Immature natural killer cell (primary cell): ENCODE measurements around the gene PCDHA7. TPM values are rescaled to one million over a fixed set of nuclear protein-coding genes. Genes with fewer than 3 reads are reported as not detected.
"Not testable (repeated sequence)": the region's sequence is repeated elsewhere in the genome, so short reads cannot be mapped to it uniquely, and the experiment has no call there.

Source experiments
- DNase-seq, 3 donors: peaks; one replicate each; pipeline ENCODE4 v3.0.0; 2022; ENCODE audit warnings: mixed read lengths in 1 of 3
- H3K27ac Mint-ChIP-seq, 6 donors: one replicate each; pipeline ENCODE4 v1.8.0; 2020; ENCODE audit warnings: mixed read lengths in 6 of 6, mild to moderate bottlenecking in 5 of 6, inconsistent platforms in 4 of 6, moderate library complexity in 3 of 6
- H3K27me3 Mint-ChIP-seq, 3 donors: one replicate each; pipeline ENCODE4 v1.8.0; 2020 to 2021; ENCODE audit warnings: low read depth in 3 of 3, mild to moderate bottlenecking in 3 of 3, mixed read lengths in 3 of 3, moderate library complexity in 3 of 3, inconsistent platforms in 1 of 3
- H3K36me3 Mint-ChIP-seq, 3 donors: one replicate each; pipeline ENCODE4 v1.8.0; 2020; ENCODE audit warnings: mixed read lengths in 3 of 3, inconsistent platforms in 2 of 3, mild to moderate bottlenecking in 2 of 3
- H3K4me1 Mint-ChIP-seq, 2 donors: one replicate each; pipeline ENCODE4 v1.8.0; 2020; ENCODE audit warnings: inconsistent platforms in 2 of 2, mild to moderate bottlenecking in 2 of 2, mixed read lengths in 2 of 2, moderate library complexity in 1 of 2
- H3K4me3 Mint-ChIP-seq, 5 donors: one replicate each; pipeline ENCODE4 v1.8.0; 2020; ENCODE audit warnings: mild to moderate bottlenecking in 5 of 5, mixed read lengths in 5 of 5, inconsistent platforms in 3 of 5, moderate library complexity in 3 of 5
- H3K9me3 Mint-ChIP-seq, 6 donors: one replicate each; pipeline ENCODE4 v1.8.0; 2020; ENCODE audit warnings: mild to moderate bottlenecking in 6 of 6, mixed read lengths in 6 of 6, inconsistent platforms in 4 of 6, moderate library complexity in 3 of 6
- polyA plus RNA-seq, 3 donors: library from polyadenylated mRNA; unstranded; fragments of 300-500 nt; fragmentation: Illumina TruSeq; gene quantifications; one replicate each; pipeline ENCODE4 v1.2.3, GENCODE V29; 2021

The PCDHA7 gene
- polyA plus RNA-seq, 3 donors from 2014 or later, result not detected

DNA sequence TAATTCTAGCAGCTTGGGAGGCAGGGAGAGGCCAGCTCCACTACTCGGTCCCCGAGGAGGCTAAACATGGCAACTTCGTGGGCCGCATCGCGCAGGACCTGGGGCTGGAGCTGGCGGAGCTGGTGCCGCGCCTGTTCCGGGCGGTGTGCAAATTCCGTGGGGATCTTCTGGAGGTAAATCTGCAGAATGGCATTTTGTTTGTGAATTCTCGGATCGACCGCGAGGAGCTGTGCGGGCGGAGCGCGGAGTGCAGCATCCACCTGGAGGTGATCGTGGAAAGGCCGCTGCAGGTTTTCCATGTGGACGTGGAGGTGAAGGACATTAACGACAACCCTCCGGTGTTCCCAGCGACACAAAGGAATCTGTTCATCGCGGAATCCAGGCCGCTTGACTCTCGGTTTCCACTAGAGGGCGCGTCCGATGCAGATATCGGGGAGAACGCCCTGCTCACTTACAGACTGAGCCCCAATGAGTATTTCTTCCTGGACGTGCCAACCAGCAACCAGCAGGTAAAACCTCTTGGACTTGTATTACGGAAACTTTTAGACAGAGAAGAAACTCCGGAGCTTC lies 455 bp downstream of the PCDHA7 start:
- not testable (repeated sequence) for H3K27ac Mint-ChIP-seq, H3K36me3 Mint-ChIP-seq, H3K4me1 Mint-ChIP-seq, DNase-seq
- H3K27me3 Mint-ChIP-seq, result peaks cover 2 to 20% (median 14%) of the 10 kb centered on the region in 3 donors
- H3K4me3 Mint-ChIP-seq, result peak overlapping the region in 1 of 5 donors; percentile 15
- H3K9me3 Mint-ChIP-seq, result peaks cover 4 to 40% (median 21%) of the 10 kb centered on the region in 6 donors

DNA sequence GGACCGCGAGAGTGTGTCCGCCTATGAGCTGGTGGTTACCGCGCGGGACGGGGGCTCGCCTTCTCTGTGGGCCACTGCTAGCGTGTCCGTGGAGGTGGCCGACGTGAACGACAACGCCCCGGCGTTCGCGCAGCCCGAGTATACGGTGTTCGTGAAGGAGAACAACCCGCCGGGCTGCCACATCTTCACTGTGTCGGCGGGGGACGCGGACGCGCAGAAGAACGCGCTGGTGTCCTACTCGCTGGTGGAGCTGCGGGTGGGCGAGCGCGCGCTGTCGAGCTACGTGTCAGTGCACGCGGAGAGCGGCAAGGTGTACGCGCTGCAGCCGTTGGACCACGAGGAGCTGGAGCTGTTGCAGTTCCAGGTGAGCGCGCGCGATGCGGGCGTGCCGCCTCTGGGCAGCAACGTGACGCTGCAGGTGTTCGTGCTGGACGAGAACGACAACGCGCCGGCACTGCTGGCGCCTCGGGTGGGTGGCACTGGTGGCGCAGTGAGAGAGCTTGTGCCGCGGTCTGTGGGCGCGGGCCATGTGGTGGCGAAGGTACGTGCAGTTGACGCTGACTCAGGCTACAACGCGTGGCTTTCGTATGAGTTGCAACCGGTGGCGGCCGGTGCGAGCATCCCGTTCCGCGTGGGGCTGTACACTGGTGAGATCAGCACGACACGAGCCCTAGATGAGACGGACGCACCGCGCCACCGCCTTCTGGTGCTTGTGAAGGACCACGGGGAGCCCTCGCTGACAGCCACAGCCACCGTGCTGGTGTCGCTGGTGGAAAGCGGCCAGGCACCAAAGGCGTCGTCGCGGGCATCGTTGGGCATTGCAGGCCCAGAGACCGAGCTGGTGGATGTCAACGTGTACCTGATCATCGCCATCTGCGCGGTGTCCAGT lies 1.8 kb downstream of the PCDHA7 start:
- peaks cover 0 to 5% (median 0%) of the 10 kb centered on the region in 3 donors for H3K36me3 Mint-ChIP-seq
- H3K27ac Mint-ChIP-seq, result no peak overlapping the region
- H3K27me3 Mint-ChIP-seq, result peaks cover 10 to 17% (median 14%) of the 10 kb centered on the region in 3 donors
- H3K4me3 Mint-ChIP-seq, result no peak overlapping the region
- DNase-seq, result no peak
- H3K4me1 Mint-ChIP-seq, result no peaks in the 10 kb centered on the region
- peaks cover 9 to 44% (median 22%) of the 10 kb centered on the region in 6 donors for H3K9me3 Mint-ChIP-seq

DNA sequence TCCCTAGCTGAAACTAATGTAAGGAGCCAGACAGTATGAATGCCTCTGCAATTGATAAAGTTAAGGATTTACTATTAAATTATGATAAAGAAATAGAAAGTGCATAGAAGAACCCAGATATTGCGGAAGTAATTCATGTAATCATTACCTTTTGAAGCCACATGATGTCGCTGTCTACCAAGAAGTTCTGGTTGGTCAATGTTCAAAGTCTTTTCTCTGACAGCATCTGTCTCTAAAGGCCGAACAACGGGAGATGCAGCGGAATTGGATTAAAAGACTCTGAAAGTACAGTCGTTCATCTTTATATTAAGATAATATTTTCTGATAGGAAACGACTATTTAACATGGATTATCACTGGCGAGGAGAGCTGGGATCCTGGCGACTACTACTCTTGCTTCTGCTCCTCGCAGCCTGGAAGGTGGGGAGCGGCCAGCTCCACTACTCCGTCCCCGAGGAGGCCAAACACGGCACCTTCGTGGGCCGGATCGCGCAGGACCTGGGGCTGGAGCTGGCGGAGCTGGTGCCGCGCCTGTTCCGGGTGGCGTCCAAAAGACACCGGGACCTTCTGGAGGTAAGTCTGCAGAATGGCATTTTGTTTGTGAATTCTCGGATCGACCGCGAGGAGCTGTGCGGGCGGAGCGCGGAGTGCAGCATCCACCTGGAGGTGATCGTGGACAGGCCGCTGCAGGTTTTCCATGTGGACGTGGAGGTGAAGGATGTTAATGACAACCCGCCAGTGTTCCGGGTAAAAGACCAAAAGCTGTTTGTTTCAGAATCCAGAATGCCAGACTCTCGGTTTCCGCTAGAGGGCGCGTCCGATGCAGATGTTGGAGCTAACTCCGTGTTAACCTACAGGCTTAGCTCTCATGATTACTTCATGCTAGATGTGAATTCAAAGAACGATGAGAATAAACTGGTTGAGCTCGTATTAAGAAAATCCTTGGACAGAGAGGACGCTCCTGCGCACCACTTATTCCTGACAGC lies 7.2 kb downstream of the PCDHA7 start, which contains the start of gene PCDHA8:
PCDHA8 (plus strand) TSS at position 210 of the 985 bp plus-strand sequence; CDS start at position 345, 135 bp downstream.
- Mint-ChIP-seq H3K27me3 (peaks cover 0 to 8% (median 8%) of the 10 kb centered on the region in 3 donors), H3K27ac (no peak within 1 kb of the TSS), H3K4me1 (peaks cover 0 to 2% of the 10 kb centered on the region in 2 donors), H3K4me3 (peak within 1 kb of the TSS in 1 of 5 donors; percentile 41), H3K9me3 (peaks cover 9 to 29% (median 18%) of the 10 kb centered on the region in 6 donors), H3K36me3 (peaks cover 0 to 3% (median 0%) of the 10 kb centered on the region in 3 donors)
- DNase-seq, result no peak

- H3K27ac Mint-ChIP-seq, result no peak overlapping the region
- peaks cover 11 to 31% (median 20%) of the 10 kb centered on the region in 6 donors for H3K9me3 Mint-ChIP-seq
- DNase-seq, result no peak
- H3K4me3 Mint-ChIP-seq, result no peak overlapping the region
- peaks cover 0 to 2% of the 10 kb centered on the region in 2 donors for H3K4me1 Mint-ChIP-seq
- peaks cover 5 to 8% (median 6%) of the 10 kb centered on the region in 3 donors for H3K27me3 Mint-ChIP-seq
- H3K36me3 Mint-ChIP-seq, result peaks cover 0 to 3% (median 0%) of the 10 kb centered on the region in 3 donors
These were observed 9.0 kb downstream of the PCDHA7 start for GRCh38 chr5:140842798-140843733.

DNA sequence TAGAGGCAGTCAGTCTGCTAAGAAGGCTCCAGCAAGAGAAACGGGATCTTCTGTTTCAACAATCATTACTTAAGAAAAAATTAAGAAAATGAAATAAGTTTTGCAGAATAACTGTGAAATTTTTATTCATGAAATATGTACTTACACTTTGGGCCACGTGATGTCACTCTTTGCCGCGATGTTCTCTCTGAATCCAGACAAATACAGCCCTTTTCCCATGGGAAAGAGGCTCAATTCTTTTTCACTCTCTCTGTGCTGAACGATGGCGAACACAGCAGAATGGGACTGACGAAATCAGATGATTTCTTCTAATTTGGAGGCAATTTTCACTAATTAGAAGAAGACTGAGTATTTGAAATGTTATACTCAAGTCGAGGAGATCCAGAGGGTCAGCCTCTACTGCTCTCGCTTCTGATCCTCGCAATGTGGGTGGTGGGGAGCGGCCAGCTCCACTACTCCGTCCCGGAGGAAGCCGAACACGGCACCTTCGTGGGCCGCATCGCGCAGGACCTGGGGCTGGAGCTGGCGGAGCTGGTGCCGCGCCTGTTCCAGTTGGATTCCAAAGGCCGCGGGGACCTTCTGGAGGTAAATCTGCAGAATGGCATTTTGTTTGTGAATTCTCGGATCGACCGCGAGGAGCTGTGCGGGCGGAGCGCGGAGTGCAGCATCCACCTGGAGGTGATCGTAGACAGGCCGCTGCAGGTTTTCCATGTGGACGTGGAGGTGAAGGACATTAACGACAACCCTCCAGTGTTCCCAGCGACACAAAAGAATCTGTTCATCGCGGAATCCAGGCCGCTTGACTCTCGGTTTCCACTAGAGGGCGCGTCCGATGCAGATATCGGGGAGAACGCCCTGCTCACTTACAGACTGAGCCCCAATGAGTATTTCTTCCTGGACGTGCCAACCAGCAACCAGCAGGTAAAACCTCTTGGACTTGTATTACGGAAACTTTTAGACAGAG lies 14.4 kb downstream of the PCDHA7 start, which contains the start of gene PCDHA9:
PCDHA9 (plus strand) TSS at position 244 of the 964 bp plus-strand sequence; CDS start at position 358, 114 bp downstream.
- DNase-seq, H3K27ac Mint-ChIP-seq: not testable (repeated sequence)
- H3K9me3 Mint-ChIP-seq, result peaks cover 0 to 17% (median 6%) of the 10 kb centered on the region in 6 donors

GRCh38 chr5:140849831-140850634 lies 16.0 kb downstream of the PCDHA7 start:
- not testable (repeated sequence) for H3K4me1 Mint-ChIP-seq, H3K4me3 Mint-ChIP-seq, H3K36me3 Mint-ChIP-seq, DNase-seq, H3K27me3 Mint-ChIP-seq, H3K27ac Mint-ChIP-seq
- peaks cover 0 to 14% (median 6%) of the 10 kb centered on the region in 6 donors for H3K9me3 Mint-ChIP-seq

More for the DNA sequence above, 14.4 kb downstream of the PCDHA7 start, which contains the start of gene PCDHA9:
- H3K4me1 Mint-ChIP-seq, H3K36me3 Mint-ChIP-seq, H3K27me3 Mint-ChIP-seq, H3K4me3 Mint-ChIP-seq: not testable (repeated sequence)

DNA sequence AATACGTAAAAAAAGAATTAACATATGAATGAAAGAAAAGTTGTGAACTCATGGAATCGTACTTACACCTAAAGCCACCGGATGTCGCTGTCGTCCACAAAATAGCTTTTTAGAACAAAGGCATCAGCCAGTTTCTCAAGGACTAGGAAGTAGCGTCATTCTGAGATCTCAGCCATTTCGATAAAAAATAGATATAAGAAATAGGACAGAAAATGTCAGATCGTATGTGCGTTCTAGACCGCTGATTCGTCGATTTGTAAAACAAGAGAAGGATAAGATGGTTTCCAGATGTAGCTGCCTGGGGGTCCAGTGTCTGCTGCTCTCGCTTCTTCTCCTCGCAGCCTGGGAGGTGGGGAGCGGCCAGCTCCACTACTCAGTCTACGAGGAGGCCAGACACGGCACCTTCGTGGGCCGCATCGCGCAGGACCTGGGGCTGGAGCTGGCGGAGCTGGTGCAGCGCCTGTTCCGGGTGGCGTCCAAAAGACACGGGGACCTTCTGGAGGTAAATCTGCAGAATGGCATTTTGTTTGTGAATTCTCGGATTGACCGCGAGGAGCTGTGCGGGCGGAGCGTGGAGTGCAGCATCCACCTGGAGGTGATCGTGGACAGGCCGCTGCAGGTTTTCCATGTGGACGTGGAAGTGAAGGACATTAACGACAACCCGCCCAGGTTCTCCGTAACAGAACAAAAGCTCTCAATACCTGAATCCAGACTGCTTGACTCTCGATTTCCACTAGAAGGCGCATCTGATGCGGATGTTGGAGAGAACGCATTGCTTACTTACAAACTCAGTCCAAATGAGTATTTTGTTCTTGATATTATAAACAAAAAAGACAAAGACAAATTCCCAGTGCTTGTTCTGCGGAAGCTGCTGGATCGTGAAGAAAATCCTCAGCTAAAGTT lies 22.0 kb downstream of the PCDHA7 start, which contains the start of gene PCDHA10:
PCDHA10 (plus strand) TSS at position 126 of the 903 bp plus-strand sequence; CDS start at position 278, 152 bp downstream.
- Mint-ChIP-seq H3K4me3 (no peak within 1 kb of the TSS), H3K9me3 (peaks cover 1 to 24% (median 12%) of the 10 kb centered on the region in 6 donors), H3K36me3 (peaks cover 0 to 4% (median 0%) of the 10 kb centered on the region in 3 donors), H3K27ac (no peak within 1 kb of the TSS), H3K4me1 (no peaks in the 10 kb centered on the region), H3K27me3 (peaks cover 0 to 5% (median 3%) of the 10 kb centered on the region in 3 donors)
- DNase-seq, result no peak

GRCh38 chr5:140857177-140857986 lies 23.3 kb downstream of the PCDHA7 start:
- peaks cover 0 to 4% (median 0%) of the 10 kb centered on the region in 3 donors for H3K36me3 Mint-ChIP-seq
- H3K4me1 Mint-ChIP-seq, result no peaks in the 10 kb centered on the region
- no peak overlapping the region for H3K4me3 Mint-ChIP-seq
- H3K27ac Mint-ChIP-seq, result no peak overlapping the region
- no peak for DNase-seq
- peaks cover 0 to 5% (median 5%) of the 10 kb centered on the region in 3 donors for H3K27me3 Mint-ChIP-seq
- peaks cover 6 to 24% (median 16%) of the 10 kb centered on the region in 6 donors for H3K9me3 Mint-ChIP-seq

DNA sequence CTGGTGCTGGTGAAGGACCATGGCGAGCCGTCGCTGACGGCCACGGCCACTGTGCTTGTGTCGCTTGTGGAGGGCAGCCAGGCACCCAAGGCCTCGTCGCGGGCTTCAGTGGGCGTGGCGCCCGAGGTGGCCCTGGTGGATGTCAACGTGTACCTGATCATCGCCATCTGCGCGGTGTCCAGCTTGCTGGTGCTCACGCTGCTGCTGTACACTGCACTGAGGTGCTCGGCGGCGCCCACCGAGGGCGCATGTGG lies 23.8 kb downstream of the PCDHA7 start:
- no peak for DNase-seq
- H3K4me3 Mint-ChIP-seq, result no peak overlapping the region
- H3K36me3 Mint-ChIP-seq, result peaks cover 0 to 4% (median 0%) of the 10 kb centered on the region in 3 donors
- no peaks in the 10 kb centered on the region for H3K4me1 Mint-ChIP-seq
- H3K27me3 Mint-ChIP-seq, result peaks cover 0 to 5% (median 5%) of the 10 kb centered on the region in 3 donors
- peaks cover 6 to 24% (median 15%) of the 10 kb centered on the region in 6 donors for H3K9me3 Mint-ChIP-seq
- no peak overlapping the region for H3K27ac Mint-ChIP-seq
